Measurements from ENCODE around the gene TOR1B.

DNA sequence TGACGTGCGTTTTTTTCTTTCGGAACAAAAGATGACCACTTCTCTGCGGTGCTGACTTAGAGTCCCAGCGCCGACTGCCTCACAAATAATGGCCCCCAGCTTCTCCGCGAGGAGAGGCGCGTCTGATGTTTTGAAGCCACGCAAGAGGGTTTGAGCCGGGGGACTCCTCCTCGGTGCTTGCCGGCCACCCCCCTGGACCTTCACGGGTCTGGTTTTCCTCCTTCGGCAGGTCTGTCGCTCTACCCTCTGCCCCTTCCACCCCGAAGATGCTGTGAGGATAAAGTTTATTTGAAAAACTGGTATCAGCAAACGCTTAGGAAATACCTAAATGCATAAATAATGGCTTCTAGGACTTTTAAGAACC, 32.9 kb downstream of the TOR1B start:
- TF ChIP-seq ZFP30 (CRISPR knock-in tag; IDR thresholded peaks at IDR 0.05) (no peak), TOX (CRISPR knock-in tag; IDR thresholded peaks at IDR 0.05; ENCODE audit: borderline replicate concordance) (no peak), ARNTL (CRISPR knock-in tag; IDR thresholded peaks at IDR 0.05; ENCODE audit: borderline replicate concordance, low read depth) (no peak), ZNF8 (CRISPR knock-in tag; IDR thresholded peaks at IDR 0.05) (no peak), ZFP3 (CRISPR knock-in tag; IDR thresholded peaks at IDR 0.05) (no peak), RARB (CRISPR knock-in tag; IDR thresholded peaks at IDR 0.05) (no peak), BACH2 (CRISPR knock-in tag; IDR thresholded peaks at IDR 0.05; ENCODE audit: borderline replicate concordance) (no peak), ZNF70 (CRISPR knock-in tag; IDR thresholded peaks at IDR 0.05) (no peak), PPARA (CRISPR knock-in tag; IDR thresholded peaks at IDR 0.05; ENCODE audit: borderline replicate concordance) (no peak), ESRRG (CRISPR knock-in tag; IDR thresholded peaks at IDR 0.05) (no peak)
- TF ChIP-seq, protein P1, sequence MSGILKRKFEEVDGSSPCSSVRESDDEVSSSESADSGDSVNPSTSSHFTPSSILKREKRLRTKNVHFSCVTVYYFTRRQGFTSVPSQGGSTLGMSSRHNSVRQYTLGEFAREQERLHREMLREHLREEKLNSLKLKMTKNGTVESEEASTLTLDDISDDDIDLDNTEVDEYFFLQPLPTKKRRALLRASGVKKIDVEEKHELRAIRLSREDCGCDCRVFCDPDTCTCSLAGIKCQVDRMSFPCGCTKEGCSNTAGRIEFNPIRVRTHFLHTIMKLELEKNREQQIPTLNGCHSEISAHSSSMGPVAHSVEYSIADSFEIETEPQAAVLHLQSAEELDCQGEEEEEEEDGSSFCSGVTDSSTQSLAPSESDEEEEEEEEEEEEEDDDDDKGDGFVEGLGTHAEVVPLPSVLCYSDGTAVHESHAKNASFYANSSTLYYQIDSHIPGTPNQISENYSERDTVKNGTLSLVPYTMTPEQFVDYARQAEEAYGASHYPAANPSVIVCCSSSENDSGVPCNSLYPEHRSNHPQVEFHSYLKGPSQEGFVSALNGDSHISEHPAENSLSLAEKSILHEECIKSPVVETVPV (CRISPR knock-in tag; IDR thresholded peaks at IDR 0.05): no peak
- TF ChIP-seq, protein P2, sequence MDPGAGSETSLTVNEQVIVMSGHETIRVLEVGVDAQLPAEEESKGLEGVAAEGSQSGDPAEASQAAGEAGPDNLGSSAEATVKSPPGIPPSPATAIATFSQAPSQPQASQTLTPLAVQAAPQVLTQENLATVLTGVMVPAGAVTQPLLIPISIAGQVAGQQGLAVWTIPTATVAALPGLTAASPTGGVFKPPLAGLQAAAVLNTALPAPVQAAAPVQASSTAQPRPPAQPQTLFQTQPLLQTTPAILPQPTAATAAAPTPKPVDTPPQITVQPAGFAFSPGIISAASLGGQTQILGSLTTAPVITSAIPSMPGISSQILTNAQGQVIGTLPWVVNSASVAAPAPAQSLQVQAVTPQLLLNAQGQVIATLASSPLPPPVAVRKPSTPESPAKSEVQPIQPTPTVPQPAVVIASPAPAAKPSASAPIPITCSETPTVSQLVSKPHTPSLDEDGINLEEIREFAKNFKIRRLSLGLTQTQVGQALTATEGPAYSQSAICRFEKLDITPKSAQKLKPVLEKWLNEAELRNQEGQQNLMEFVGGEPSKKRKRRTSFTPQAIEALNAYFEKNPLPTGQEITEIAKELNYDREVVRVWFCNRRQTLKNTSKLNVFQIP (CRISPR knock-in tag; IDR thresholded peaks at IDR 0.05; ENCODE audit: borderline replicate concordance, low read depth): no peak
- TF ChIP-seq, protein P3, sequence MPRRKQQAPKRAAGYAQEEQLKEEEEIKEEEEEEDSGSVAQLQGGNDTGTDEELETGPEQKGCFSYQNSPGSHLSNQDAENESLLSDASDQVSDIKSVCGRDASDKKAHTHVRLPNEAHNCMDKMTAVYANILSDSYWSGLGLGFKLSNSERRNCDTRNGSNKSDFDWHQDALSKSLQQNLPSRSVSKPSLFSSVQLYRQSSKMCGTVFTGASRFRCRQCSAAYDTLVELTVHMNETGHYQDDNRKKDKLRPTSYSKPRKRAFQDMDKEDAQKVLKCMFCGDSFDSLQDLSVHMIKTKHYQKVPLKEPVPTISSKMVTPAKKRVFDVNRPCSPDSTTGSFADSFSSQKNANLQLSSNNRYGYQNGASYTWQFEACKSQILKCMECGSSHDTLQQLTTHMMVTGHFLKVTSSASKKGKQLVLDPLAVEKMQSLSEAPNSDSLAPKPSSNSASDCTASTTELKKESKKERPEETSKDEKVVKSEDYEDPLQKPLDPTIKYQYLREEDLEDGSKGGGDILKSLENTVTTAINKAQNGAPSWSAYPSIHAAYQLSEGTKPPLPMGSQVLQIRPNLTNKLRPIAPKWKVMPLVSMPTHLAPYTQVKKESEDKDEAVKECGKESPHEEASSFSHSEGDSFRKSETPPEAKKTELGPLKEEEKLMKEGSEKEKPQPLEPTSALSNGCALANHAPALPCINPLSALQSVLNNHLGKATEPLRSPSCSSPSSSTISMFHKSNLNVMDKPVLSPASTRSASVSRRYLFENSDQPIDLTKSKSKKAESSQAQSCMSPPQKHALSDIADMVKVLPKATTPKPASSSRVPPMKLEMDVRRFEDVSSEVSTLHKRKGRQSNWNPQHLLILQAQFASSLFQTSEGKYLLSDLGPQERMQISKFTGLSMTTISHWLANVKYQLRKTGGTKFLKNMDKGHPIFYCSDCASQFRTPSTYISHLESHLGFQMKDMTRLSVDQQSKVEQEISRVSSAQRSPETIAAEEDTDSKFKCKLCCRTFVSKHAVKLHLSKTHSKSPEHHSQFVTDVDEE (CRISPR knock-in tag; IDR thresholded peaks at IDR 0.05): no peak
- TF ChIP-seq, protein P4, sequence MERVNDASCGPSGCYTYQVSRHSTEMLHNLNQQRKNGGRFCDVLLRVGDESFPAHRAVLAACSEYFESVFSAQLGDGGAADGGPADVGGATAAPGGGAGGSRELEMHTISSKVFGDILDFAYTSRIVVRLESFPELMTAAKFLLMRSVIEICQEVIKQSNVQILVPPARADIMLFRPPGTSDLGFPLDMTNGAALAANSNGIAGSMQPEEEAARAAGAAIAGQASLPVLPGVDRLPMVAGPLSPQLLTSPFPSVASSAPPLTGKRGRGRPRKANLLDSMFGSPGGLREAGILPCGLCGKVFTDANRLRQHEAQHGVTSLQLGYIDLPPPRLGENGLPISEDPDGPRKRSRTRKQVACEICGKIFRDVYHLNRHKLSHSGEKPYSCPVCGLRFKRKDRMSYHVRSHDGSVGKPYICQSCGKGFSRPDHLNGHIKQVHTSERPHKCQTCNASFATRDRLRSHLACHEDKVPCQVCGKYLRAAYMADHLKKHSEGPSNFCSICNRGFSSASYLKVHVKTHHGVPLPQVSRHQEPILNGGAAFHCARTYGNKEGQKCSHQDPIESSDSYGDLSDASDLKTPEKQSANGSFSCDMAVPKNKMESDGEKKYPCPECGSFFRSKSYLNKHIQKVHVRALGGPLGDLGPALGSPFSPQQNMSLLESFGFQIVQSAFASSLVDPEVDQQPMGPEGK (CRISPR knock-in tag; IDR thresholded peaks at IDR 0.05; ENCODE audit: borderline replicate concordance): no peak
